H9 (cell line): ENCODE measurements around the gene FAM110C. TPM values are rescaled to one million over a fixed set of nuclear protein-coding genes. Genes with fewer than 3 reads are reported as not detected.

Source experiments
- DNase-seq: peaks from one replicate; pipeline ENCODE4 v3.0.0-alpha.2; 2017
- H2AFZ ChIP-seq: one replicate; pipeline ENCODE4 v1.6.1; 2013; ENCODE audit warnings: mild to moderate bottlenecking, low read length, control low read depth, moderate library complexity
- H2AK5ac ChIP-seq: 2 replicates; pipeline ENCODE4 v1.6.1; 2013; ENCODE audit warnings: low read length, control low read depth, mixed read lengths; ENCODE audit not compliant: insufficient read length
- H2BK120ac ChIP-seq: one replicate; pipeline ENCODE4 v1.6.1; 2013; ENCODE audit warnings: low read depth, mild to moderate bottlenecking, low read length, control low read depth, inconsistent platforms; ENCODE audit not compliant: poor library complexity, severe bottlenecking
- H2BK12ac ChIP-seq: 2 replicates; pipeline ENCODE4 v1.6.1; 2013; ENCODE audit warnings: low read length, control low read depth, mixed read lengths, low read depth; ENCODE audit not compliant: insufficient read length
- H2BK15ac ChIP-seq: 2 replicates; pipeline ENCODE4 v1.6.1; 2013; ENCODE audit warnings: low read depth, low read length, control low read depth
- H2BK20ac ChIP-seq: one replicate; pipeline ENCODE4 v1.6.1; 2013; ENCODE audit warnings: low read depth, mild to moderate bottlenecking, low read length, control low read depth, inconsistent platforms; ENCODE audit not compliant: poor library complexity, severe bottlenecking
- H2BK5ac ChIP-seq: 2 replicates; pipeline ENCODE4 v1.6.1; 2013; ENCODE audit warnings: low read length, control low read depth, mixed read lengths; ENCODE audit not compliant: insufficient read length
- H3K14ac ChIP-seq: 2 replicates; pipeline ENCODE4 v1.6.1; 2013; ENCODE audit warnings: low read length, control low read depth; ENCODE audit not compliant: insufficient read depth
- H3K18ac ChIP-seq: 2 replicates; pipeline ENCODE4 v1.6.1; 2013; ENCODE audit warnings: low read depth, mild to moderate bottlenecking, mixed read lengths, low read length, control low read depth; ENCODE audit not compliant: insufficient read length
- H3K23ac ChIP-seq: 2 replicates; pipeline ENCODE4 v1.6.1; 2013; ENCODE audit warnings: low read length, control low read depth, mixed read lengths, low read depth; ENCODE audit not compliant: insufficient read length
- H3K23me2 ChIP-seq: 2 replicates; pipeline ENCODE4 v1.6.1; 2013; ENCODE audit warnings: low read depth, mild to moderate bottlenecking, mixed read lengths, low read length, control low read depth; ENCODE audit not compliant: insufficient read length, poor library complexity, severe bottlenecking
- H3K27ac ChIP-seq: 2 replicates; pipeline ENCODE4 v1.5.1; 2013; ENCODE audit warnings: low read length, control low read depth, mixed read lengths, low read depth; ENCODE audit not compliant: insufficient read length
- H3K27me3 ChIP-seq: 2 replicates; pipeline ENCODE4 v1.6.1; 2013; ENCODE audit warnings: low read length, control low read depth, inconsistent platforms; ENCODE audit not compliant: insufficient read depth
- H3K4ac ChIP-seq: 2 replicates; pipeline ENCODE4 v1.6.1; 2013; ENCODE audit warnings: low read depth, mild to moderate bottlenecking, control low read depth, inconsistent platforms, low read length, moderate library complexity
- H3K4me1 ChIP-seq: 2 replicates; pipeline ENCODE4 v1.6.1; 2013; ENCODE audit warnings: low read length, control low read depth, inconsistent platforms; ENCODE audit not compliant: insufficient read depth
- H3K4me2 ChIP-seq: 2 replicates; pipeline ENCODE4 v1.6.1; 2013; ENCODE audit warnings: low read length, control low read depth, mixed read lengths; ENCODE audit not compliant: insufficient read length, insufficient read depth
- H3K56ac ChIP-seq: 2 replicates; pipeline ENCODE4 v1.6.1; 2013; ENCODE audit warnings: low read depth, mild to moderate bottlenecking, mixed read lengths, low read length, control low read depth; ENCODE audit not compliant: insufficient read length
- H3K79me1 ChIP-seq: 2 replicates; pipeline ENCODE4 v1.6.1; 2013; ENCODE audit warnings: low read depth, mild to moderate bottlenecking, moderate library complexity, low read length, control low read depth, inconsistent platforms; ENCODE audit not compliant: insufficient read depth, poor library complexity, severe bottlenecking
- H3K79me2 ChIP-seq: 2 replicates; pipeline ENCODE4 v1.6.1; 2013; ENCODE audit warnings: low read length, control low read depth, inconsistent platforms; ENCODE audit not compliant: insufficient read depth
- H3K9ac ChIP-seq: 2 replicates; pipeline ENCODE4 v1.6.1; 2013; ENCODE audit warnings: low read length, control low read depth, mixed read lengths; ENCODE audit not compliant: insufficient read length; ENCODE audit errors: extremely low read depth
- H3K9me3 ChIP-seq: one replicate; pipeline ENCODE4 v1.6.1; 2013; ENCODE audit warnings: low read depth, low read length, inconsistent platforms; ENCODE audit not compliant: control insufficient read depth
- H3T11ph ChIP-seq: one replicate; pipeline ENCODE4 v1.6.1; 2013; ENCODE audit warnings: mild to moderate bottlenecking, low read length, control low read depth, inconsistent platforms
- H4K20me1 ChIP-seq: one replicate; pipeline ENCODE4 v1.6.1; 2013; ENCODE audit not compliant: control insufficient read depth, insufficient read length, insufficient read depth
- H4K5ac ChIP-seq: 2 replicates; pipeline ENCODE4 v1.6.1; 2013; ENCODE audit warnings: low read depth, mild to moderate bottlenecking, mixed read lengths, low read length, control low read depth; ENCODE audit not compliant: insufficient read length
- H4K8ac ChIP-seq: replicated peaks from 2 replicates; pipeline ENCODE4 v1.6.1; 2013; ENCODE audit warnings: low read length, control low read depth, mixed read lengths, low read depth; ENCODE audit not compliant: insufficient read length
- H4K91ac ChIP-seq: 2 replicates; pipeline ENCODE4 v1.6.1; 2013; ENCODE audit warnings: low read depth, mild to moderate bottlenecking, moderate library complexity, mixed read lengths, low read length, control low read depth; ENCODE audit not compliant: insufficient read length
- H3K27ac Mint-ChIP-seq, 3 experiments: 2 replicates in 2 of 3; 3 replicates in 1 of 3; pipeline ENCODE4 v1.8.0; 2020 to 2021; ENCODE audit warnings: mixed read lengths in 3 of 3, mild to moderate bottlenecking in 1 of 3, moderate library complexity in 1 of 3
- H3K27me3 Mint-ChIP-seq: 2 replicates; pipeline ENCODE4 v1.8.0; 2021; ENCODE audit warnings: low read depth, mild to moderate bottlenecking, moderate library complexity, mixed read lengths
- H3K36me3 Mint-ChIP-seq, 3 experiments: 2 replicates in 2 of 3; 3 replicates in 1 of 3; pipeline ENCODE4 v1.8.0; 2020 to 2021; ENCODE audit warnings: low read depth in 3 of 3, mixed read lengths in 3 of 3; ENCODE audit not compliant: insufficient read depth in 1 of 3
- H3K4me1 Mint-ChIP-seq, 2 experiments: 2 replicates each; pipeline ENCODE4 v1.8.0; 2020; ENCODE audit warnings: mixed read lengths in 2 of 2
- H3K4me3 Mint-ChIP-seq, 2 experiments: 2 replicates in 1 of 2; 3 replicates in 1 of 2; pipeline ENCODE4 v1.8.0; 2020 to 2021; ENCODE audit warnings: mild to moderate bottlenecking in 2 of 2, mixed read lengths in 2 of 2, moderate library complexity in 1 of 2
- H3K9me3 Mint-ChIP-seq, 2 experiments: 2 replicates in 1 of 2; 3 replicates in 1 of 2; pipeline ENCODE4 v1.8.0; 2020; ENCODE audit warnings: mild to moderate bottlenecking in 2 of 2, mixed read lengths in 2 of 2, moderate library complexity in 1 of 2
- CTCF ChIP-seq: fragments of 200-600 bp; sonication (generic); conservative IDR thresholded peaks from 3 replicates; pipeline ENCODE4 v1.8.0; 2021; ENCODE audit warnings: antibody characterized with exemption, mild to moderate bottlenecking
- WGBS: extraction: QIAGEN DNeasy Blood & Tissue Kit; methylation state at CpG from one replicate; pipeline ENCODE4 v1.1.7; 2013; ENCODE audit warnings: missing lambda C conversion rate, low lambda C conversion rate, mixed read lengths; ENCODE audit not compliant: insufficient read length; ENCODE audit errors: extremely low coverage; 5-methylcytosine and 5-hydroxymethylcytosine counted together
- total RNA-seq: library from RNA; stranded (reverse); gene quantifications from 2 replicates; pipeline ENCODE4 v1.2.1, GENCODE V29; 2021

Gene FAM110C
- total RNA-seq, 1 experiment from 2014 or later = 3.4 TPM

- Histone ChIP-seq H3K9me3 (no peaks in the 10 kb centered on the region), H3K9ac (peak overlapping the region; percentile 26), H2AFZ (no peak overlapping the region), H2BK12ac (no peak overlapping the region), H2BK15ac (no peak overlapping the region), H2BK120ac (no peak overlapping the region), H3K14ac (no peak overlapping the region), H2BK20ac (no peak overlapping the region), H3K4ac (no peak overlapping the region), H3K23me2 (peaks cover 15% of the 10 kb centered on the region), H2BK5ac (no peak overlapping the region), H3T11ph (no peak overlapping the region), H3K23ac (no peak overlapping the region), H3K18ac (no peak overlapping the region), H3K4me1 (peaks cover 3% of the 10 kb centered on the region; the same call in 1 of the 2 replicates), H3K79me1 (no peaks in the 10 kb centered on the region), H4K91ac (no peak overlapping the region), H4K8ac (no peak overlapping the region), H3K56ac (no peak overlapping the region), H4K20me1 (no peaks in the 10 kb centered on the region), H3K4me2 (peak overlapping the region; percentile 74), H3K79me2 (no peaks in the 10 kb centered on the region; the same call in none of the 2 replicates), H3K27me3 (no peaks in the 10 kb centered on the region), H2AK5ac (no peak overlapping the region), H4K5ac (no peak overlapping the region), H3K27ac (no peak overlapping the region)
- Mint-ChIP-seq H3K27me3 (peaks cover 32% of the 10 kb centered on the region), H3K4me1 (peaks cover 24 to 26% of the 10 kb centered on the region in 2 experiments), H3K4me3 (peak overlapping the region; percentile 76 to 80), H3K27ac (no peak overlapping the region), H3K9me3 (no peaks in the 10 kb centered on the region), H3K36me3 (peaks cover 2 to 4% (median 4%) of the 10 kb centered on the region in 3 experiments; a peak in 3 of 7 replicates)
- DNase-seq = peak; percentile 31
- WGBS = no CpG with 5 or more reads among the region's 52 CpGs
- no peak; the same call in 2 of the 3 replicates for TF ChIP-seq CTCF
Observed at GRCh38 chr2:46131-46470, 204 bp downstream of the FAM110C start.
